Endodermal cell (in vitro differentiated cells): ENCODE data around the gene OTUD3. TPM values are rescaled to one million over a fixed set of nuclear protein-coding genes. Genes with fewer than 3 reads are reported as not detected.

Experiments
- DNase-seq: peaks from one replicate; pipeline ENCODE4 v3.0.0-alpha.2; 2017
- H3K27ac ChIP-seq: 2 replicates; pipeline ENCODE4 v1.5.1; 2013; ENCODE audit warnings: mild to moderate bottlenecking, low read depth, low read length, moderate library complexity
- H3K27me3 ChIP-seq: 2 replicates; pipeline ENCODE4 v1.6.1; 2013; ENCODE audit warnings: mild to moderate bottlenecking, low read length, moderate library complexity; ENCODE audit not compliant: insufficient read depth, control insufficient read depth, poor library complexity, severe bottlenecking
- H3K36me3 ChIP-seq: 2 replicates; pipeline ENCODE4 v1.7.0; 2013; ENCODE audit warnings: mild to moderate bottlenecking, low read length, moderate library complexity; ENCODE audit not compliant: control insufficient read depth, insufficient read depth
- H3K4me1 ChIP-seq: one replicate; pipeline ENCODE4 v1.7.0; 2013; ENCODE audit warnings: low read length; ENCODE audit not compliant: control insufficient read depth, insufficient read depth
- H3K4me3 ChIP-seq: 2 replicates; pipeline ENCODE4 v1.5.1; 2013; ENCODE audit warnings: mild to moderate bottlenecking, low read length, moderate library complexity
- H3K9ac ChIP-seq: 2 replicates; pipeline ENCODE4 v1.6.1; 2013; ENCODE audit warnings: mild to moderate bottlenecking, low read length, moderate library complexity; ENCODE audit not compliant: poor library complexity, severe bottlenecking; ENCODE audit errors: extremely low read depth
- H3K9me3 ChIP-seq: 2 replicates; pipeline ENCODE4 v1.6.1; 2013; ENCODE audit warnings: mild to moderate bottlenecking, low read length, moderate library complexity; ENCODE audit not compliant: control insufficient read depth
- H3K27ac Mint-ChIP-seq: 2 replicates; pipeline ENCODE4 v1.8.0; 2020; ENCODE audit warnings: mixed read lengths
- H3K27me3 Mint-ChIP-seq: 2 replicates; pipeline ENCODE4 v1.8.0; 2021; ENCODE audit warnings: mild to moderate bottlenecking, mixed read lengths; ENCODE audit not compliant: insufficient read depth
- H3K36me3 Mint-ChIP-seq: 2 replicates; pipeline ENCODE4 v1.8.0; 2020; ENCODE audit warnings: low read depth, mixed read lengths
- H3K4me1 Mint-ChIP-seq: 2 replicates; pipeline ENCODE4 v1.8.0; 2020; ENCODE audit warnings: mixed read lengths
- H3K4me3 Mint-ChIP-seq: 2 replicates; pipeline ENCODE4 v1.8.0; 2020; ENCODE audit warnings: mild to moderate bottlenecking, moderate library complexity, mixed read lengths
- H3K9me3 Mint-ChIP-seq: 2 replicates; pipeline ENCODE4 v1.8.0; 2020; ENCODE audit warnings: mild to moderate bottlenecking, mixed read lengths
- WGBS, 2 experiments: methylation state at CpG; one replicate each; pipeline versions ENCODE4 v1.1.5 to v1.1.7; 2013; ENCODE audit warnings: missing lambda C conversion rate in 2 of 2, mixed read lengths in 1 of 2; ENCODE audit not compliant: insufficient coverage in 1 of 2, insufficient read length in 1 of 2; 5-methylcytosine and 5-hydroxymethylcytosine counted together
- total RNA-seq, 2 donors: library from RNA; stranded (reverse); fragmentation: NEBNext Ultra II Directional in 1 of 2; extraction: Animal tissue kit (Norgen Biotek cat#: 25700) in 1 of 2; gene quantifications; 2 replicates in 1 of 2; 3 replicates in 1 of 2; pipeline ENCODE4 v1.2.1, GENCODE V29; 2021
- TF ChIP-seq, protein P1 (sequence below): fragments of 200-600 bp; sonication (generic); conservative IDR thresholded peaks from 2 replicates; pipeline ENCODE4 v1.5.0; 2021; ENCODE audit warnings: antibody characterized with exemption, mild to moderate bottlenecking

The OTUD3 gene
- total RNA-seq, 2 donors from 2014 or later, result 14.5 to 25.0 TPM

DNA sequence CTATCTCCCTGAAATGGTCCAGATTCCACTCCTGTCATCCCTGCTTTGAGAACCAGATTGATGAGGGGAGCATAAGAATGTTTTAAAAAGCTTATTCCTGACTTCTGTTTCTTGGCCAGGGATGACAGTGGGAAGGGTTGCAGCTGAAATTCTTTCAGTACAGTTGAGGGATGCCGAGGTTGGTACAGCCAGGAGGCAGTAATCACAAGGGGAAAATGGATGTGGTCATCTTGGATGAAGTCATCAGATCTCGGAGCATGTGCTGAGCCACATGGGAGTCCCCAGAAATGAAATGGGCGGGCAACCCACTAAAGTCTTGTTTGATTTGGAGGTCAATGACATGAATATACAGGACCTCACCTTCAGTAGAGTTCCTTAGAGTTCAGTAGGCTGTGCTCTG is 59.9 kb downstream of the OTUD3 start:
- no peak for DNase-seq
- TF ChIP-seq, protein P1, sequence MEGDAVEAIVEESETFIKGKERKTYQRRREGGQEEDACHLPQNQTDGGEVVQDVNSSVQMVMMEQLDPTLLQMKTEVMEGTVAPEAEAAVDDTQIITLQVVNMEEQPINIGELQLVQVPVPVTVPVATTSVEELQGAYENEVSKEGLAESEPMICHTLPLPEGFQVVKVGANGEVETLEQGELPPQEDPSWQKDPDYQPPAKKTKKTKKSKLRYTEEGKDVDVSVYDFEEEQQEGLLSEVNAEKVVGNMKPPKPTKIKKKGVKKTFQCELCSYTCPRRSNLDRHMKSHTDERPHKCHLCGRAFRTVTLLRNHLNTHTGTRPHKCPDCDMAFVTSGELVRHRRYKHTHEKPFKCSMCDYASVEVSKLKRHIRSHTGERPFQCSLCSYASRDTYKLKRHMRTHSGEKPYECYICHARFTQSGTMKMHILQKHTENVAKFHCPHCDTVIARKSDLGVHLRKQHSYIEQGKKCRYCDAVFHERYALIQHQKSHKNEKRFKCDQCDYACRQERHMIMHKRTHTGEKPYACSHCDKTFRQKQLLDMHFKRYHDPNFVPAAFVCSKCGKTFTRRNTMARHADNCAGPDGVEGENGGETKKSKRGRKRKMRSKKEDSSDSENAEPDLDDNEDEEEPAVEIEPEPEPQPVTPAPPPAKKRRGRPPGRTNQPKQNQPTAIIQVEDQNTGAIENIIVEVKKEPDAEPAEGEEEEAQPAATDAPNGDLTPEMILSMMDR, result no peak
- H3K4me3 ChIP-seq, result no peak overlapping the region
- Mint-ChIP-seq H3K4me3 (no peak overlapping the region), H3K36me3 (no peaks in the 10 kb centered on the region), H3K27me3 (peaks cover 2% of the 10 kb centered on the region), H3K9me3 (peaks cover 15% of the 10 kb centered on the region), H3K4me1 (peaks cover 16% of the 10 kb centered on the region), H3K27ac (no peak overlapping the region)
- 86 to 100% methylated on average over 3 of the region's 3 CpGs for WGBS, 2 experiments
- peaks cover 11% of the 10 kb centered on the region for H3K9me3 ChIP-seq
- no peaks in the 10 kb centered on the region for H3K36me3 ChIP-seq
- no peak overlapping the region for H3K9ac ChIP-seq
- H3K27ac ChIP-seq, result no peak overlapping the region
- no peaks in the 10 kb centered on the region for H3K27me3 ChIP-seq
- H3K4me1 ChIP-seq, result peaks cover 9% of the 10 kb centered on the region

DNA sequence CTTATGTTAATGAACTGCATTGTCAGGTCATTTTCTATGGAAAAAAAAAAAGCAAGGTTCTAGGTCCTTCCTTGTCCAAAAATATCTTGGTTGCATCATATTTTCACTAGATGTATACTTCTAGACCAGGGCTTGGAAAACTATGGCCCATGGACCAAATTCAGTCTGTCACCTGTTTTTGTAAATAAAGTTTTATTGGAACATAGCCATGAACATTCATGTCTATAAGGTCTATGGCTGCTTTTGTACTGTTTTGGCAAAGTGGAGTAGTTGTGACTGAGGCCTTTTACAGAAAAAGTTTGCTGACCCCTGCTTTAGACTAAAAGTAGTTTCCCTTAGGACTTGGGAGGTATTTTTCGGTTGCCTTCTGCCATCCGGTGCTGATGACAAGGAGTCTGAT is 60.5 kb downstream of the OTUD3 start:
- H3K4me3 Mint-ChIP-seq, result no peak overlapping the region
- H3K9me3 Mint-ChIP-seq, result peaks cover 15% of the 10 kb centered on the region
- peaks cover 2% of the 10 kb centered on the region for H3K27me3 Mint-ChIP-seq
- no peak overlapping the region for H3K27ac Mint-ChIP-seq
- 90 to 94% methylated on average over 2 of the region's 2 CpGs for WGBS, 2 experiments
- TF ChIP-seq, protein P1, result no peak
- Histone ChIP-seq H3K9me3 (peaks cover 11% of the 10 kb centered on the region), H3K27ac (no peak overlapping the region), H3K4me3 (no peak overlapping the region), H3K27me3 (no peaks in the 10 kb centered on the region), H3K9ac (no peak overlapping the region), H3K36me3 (no peaks in the 10 kb centered on the region), H3K4me1 (peaks cover 9% of the 10 kb centered on the region)
- no peak for DNase-seq
- H3K36me3 Mint-ChIP-seq, result no peaks in the 10 kb centered on the region
- H3K4me1 Mint-ChIP-seq, result peaks cover 15% of the 10 kb centered on the region

DNA sequence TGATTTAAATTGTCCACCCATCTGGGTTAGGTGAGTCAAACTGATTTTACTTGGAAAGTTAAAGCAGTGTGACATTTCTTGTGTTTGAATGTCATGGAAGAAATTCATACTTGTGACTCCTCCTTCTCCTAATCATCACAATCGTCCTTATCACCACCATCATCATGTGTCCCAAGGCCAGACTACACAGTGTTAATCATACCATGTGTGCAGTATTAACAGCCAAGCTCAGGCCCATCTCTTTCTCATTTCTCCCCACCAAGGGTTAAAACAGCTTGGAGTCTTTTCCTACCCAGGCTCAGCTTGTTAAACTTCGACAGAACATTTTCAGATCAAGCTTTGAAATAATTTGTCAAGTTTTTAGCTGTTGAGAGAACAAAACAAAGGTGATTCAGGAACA is 63.7 kb downstream of the OTUD3 start:
- peaks cover 9% of the 10 kb centered on the region for H3K4me1 ChIP-seq
- no peaks in the 10 kb centered on the region for H3K27me3 ChIP-seq
- H3K4me3 Mint-ChIP-seq, result no peak overlapping the region
- no peak overlapping the region for H3K4me3 ChIP-seq
- peaks cover 8% of the 10 kb centered on the region for H3K27me3 Mint-ChIP-seq
- TF ChIP-seq, protein P1, result no peak
- H3K9ac ChIP-seq, result no peak overlapping the region
- H3K36me3 Mint-ChIP-seq, result no peaks in the 10 kb centered on the region
- H3K9me3 ChIP-seq, result peaks cover 9% of the 10 kb centered on the region
- no peak overlapping the region for H3K27ac Mint-ChIP-seq
- WGBS, 2 experiments, result 70 to 75% methylated on average over 1 to 2 of the region's 2 CpGs
- peaks cover 13% of the 10 kb centered on the region for H3K4me1 Mint-ChIP-seq
- H3K9me3 Mint-ChIP-seq, result peaks cover 14% of the 10 kb centered on the region
- H3K27ac ChIP-seq, result no peak overlapping the region
- H3K36me3 ChIP-seq, result no peaks in the 10 kb centered on the region
- DNase-seq, result no peak
